ENCODE results near the gene KNDC1.

GRCh38 chr10:133133471-133134231 is 26.4 kb upstream of the KNDC1 start:
- TF ChIP-seq FOXM1 (IDR thresholded peaks at IDR 0.05; ENCODE audit: borderline replicate concordance), result no peak
- TF ChIP-seq SUZ12 (IDR thresholded peaks at IDR 0.05), result no peak
- no peak for TF ChIP-seq SP1 (IDR thresholded peaks at IDR 0.05)
- no peak for TF ChIP-seq TARDBP (IDR thresholded peaks at IDR 0.05)
- no peak for TF ChIP-seq LEF1 (IDR thresholded peaks at IDR 0.05; ENCODE audit: borderline replicate concordance)
- TF ChIP-seq L3MBTL2 (conservative IDR thresholded peaks at IDR 0.05), result no peak
- TF ChIP-seq FOXK2 (IDR thresholded peaks at IDR 0.05), result no peak

All from HEK293T (cell line).